Activated gamma-delta T cell (primary cell): ENCODE measurements around the gene FCN2.
"Not testable (repeated sequence)": the region's sequence is repeated elsewhere in the genome, so short reads cannot be mapped to it uniquely, and the experiment has no call there.

Source experiments
- DNase-seq: peaks from one replicate; lab custom pipeline; 2025; lab: John Stamatoyannopoulos, UW

FCN2 gene

DNA sequence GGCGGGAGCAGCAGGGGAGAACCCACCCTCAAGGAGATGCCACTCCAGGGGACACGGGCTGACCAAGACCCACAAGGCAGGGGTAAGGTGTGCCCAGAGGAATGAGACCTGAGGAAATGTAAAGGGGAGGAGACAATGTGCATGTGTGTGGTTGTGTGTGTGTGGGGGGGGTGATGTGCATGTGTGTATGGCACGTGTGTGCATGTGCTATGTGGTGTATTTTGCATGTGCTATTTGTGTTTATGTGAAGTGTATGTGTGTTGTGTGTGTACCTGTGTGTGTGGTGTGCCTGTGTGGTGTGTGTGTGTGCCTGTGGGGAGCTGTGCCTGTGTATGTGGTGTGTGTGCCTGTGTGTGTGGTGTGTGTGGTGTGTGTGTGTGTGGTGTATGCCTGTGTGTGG, 33.5 kb upstream of the FCN2 start:
- DNase-seq, result no peak

DNA sequence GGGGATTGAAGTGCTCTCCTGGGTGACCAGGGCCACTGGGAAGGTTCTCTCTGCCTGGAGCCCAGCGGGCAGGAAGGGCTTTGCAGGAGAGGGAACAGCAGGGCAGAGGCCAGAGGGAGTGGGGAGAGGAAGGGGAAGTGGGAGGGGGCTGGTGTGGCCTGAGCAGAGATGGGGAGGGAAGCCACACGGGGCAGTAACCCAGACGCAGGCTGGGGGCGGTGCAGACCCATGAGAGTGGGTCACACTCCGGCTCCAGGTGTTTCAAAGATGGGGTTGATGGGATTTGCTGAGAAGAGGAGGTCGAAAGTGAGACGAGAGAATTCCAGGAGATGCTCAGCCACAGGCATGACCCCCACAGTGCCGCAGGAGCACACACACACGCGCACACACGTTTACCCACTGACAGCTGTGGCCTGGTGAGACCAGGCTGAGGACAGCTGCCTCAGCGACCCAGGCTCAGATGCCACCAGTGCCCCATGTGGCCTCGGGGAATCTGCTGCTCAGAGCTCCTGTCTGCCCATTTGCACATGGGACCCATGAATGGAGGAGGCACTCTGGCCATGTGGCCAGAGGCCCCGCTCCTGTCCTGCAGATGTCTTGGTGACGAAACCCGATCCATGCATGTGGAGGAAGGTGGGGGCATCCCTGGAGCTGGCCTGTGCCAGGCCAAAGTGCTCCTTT, 32.7 kb upstream of the FCN2 start:
- no peak for DNase-seq

DNA sequence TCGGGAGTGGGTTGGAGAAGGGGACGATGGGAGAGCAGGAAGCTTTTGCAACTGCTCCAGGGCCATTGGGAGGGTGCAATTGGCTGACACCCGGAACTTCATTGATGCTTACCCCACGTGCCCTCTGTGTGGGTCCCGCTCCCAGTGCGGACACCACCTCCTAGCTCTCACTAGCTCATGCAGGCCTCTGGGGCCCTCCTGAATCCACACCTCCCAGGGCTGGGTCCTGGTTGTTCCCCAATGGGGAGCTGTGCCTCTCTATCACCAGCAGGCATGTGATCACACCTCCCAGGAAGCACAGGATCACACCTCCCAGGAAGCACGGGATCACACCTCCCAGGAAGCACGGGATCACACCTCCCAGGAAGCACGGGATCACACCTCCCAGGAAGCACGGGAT, 32.1 kb upstream of the FCN2 start:
- DNase-seq, result no peak

DNA sequence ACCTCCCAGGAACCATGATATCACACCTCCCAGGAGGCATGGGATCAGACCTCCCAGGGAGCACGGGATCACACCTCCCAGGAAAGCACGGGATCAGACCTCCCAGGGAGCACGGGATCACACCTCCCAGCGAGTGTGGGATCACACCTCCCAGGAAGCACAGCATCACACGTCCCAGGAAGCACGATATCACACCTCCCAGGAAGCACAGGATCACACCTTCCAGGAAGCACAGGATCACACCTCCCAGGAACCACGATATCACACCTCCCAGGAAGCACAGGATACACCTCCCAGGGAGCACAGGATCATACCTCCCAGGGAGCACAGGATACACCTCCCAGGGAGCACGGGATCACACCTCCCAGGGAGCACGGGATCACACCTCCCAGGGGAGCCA, 30.0 kb upstream of the FCN2 start:
- no peak for DNase-seq

DNA sequence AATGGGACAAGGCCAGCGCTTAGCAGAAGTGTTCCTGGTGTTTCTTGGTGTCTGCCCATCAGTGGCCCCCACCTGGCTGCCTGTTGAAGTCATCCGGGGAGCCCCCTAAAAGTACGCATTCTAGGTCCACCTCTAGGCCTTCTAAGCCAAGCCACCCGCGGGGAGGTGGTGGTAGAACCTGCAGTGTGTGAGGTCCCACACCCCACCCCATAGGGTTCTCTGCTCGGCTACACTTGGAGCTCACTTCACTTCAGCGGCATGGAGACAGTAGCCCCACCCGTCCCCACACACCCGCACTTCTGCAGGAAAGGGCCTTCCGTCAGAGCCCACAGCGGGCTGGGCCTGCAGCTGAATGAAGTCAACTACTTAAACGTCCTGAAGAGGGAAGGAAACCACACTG, 29.6 kb upstream of the FCN2 start:
- DNase-seq, result no peak

DNA sequence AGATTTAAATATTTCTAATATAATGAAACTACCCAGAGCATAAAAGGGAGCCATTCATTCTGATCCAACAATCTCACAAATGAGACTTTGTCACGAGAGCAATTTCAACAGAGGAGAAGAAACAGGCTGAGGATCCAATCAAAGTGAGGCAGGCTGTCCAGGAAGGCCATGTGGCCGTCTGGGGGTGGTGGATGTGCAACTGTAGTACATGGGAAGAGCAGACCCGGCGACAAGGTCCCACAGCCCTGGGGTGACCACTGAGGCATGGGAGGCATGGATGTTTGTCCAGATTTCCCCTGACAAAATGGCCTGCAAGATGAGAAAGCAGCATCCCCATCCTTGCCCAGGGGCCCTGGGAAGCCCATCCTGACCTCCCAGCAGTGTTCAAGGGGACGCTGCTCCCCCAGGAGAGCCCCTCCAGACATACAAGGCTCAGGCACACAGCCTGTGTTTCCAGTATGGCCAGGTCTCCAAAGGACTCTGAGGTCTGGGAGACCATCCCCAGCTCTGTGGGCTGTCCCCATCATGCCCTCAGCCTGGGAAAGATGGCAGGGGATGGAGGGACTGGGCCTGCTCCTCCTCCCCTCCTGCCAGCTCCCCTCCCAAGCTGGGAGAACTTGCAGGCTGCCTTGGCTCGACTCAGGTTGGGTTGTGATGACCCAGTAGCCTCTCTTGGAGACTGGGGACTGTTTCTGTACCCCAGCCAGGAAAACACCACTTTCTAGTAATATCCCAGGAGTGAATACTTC, 27.5 kb upstream of the FCN2 start:
- no peak for DNase-seq

DNA sequence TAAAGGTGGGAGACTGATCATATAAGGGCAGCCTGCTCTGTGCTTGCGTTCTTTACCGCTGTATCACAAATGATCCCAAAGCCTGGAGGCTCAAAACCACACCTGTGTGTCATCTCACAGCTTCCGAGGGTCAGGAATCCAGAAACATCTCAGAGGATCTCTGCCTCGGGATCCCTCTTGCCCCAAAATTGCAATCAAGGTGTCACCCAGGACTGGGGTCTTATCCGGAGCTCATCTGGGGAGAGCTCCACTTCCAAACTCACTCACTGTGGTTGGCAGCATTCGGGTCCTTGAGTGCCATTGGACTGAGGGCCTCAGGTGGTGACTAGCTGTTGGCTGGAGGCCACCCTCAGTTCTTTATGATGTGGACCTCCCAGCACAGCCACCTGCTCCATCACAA, 26.7 kb upstream of the FCN2 start:
- DNase-seq, result no peak

DNA sequence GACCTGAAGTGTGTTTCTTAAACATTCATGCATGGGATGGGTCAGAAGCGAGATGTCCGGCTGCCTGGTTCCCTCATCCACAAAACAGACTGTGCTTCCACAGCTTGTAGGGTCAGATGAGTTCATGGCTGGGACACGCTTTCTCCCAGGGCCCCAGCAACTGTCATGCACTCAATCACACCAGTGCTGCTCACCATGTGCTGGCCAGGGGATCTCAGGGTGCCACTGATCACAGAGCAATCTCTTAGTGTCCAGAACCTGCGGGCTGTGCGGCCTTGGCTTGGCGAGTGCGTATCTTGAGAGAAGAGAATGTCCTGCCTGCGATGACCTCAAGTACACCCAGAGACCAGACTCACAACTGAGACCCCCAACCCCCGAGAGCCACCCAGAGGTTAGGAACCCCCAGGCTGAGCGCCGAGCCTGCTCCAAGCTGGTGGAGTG, 26.0 kb upstream of the FCN2 start:
- DNase-seq, result no peak

DNA sequence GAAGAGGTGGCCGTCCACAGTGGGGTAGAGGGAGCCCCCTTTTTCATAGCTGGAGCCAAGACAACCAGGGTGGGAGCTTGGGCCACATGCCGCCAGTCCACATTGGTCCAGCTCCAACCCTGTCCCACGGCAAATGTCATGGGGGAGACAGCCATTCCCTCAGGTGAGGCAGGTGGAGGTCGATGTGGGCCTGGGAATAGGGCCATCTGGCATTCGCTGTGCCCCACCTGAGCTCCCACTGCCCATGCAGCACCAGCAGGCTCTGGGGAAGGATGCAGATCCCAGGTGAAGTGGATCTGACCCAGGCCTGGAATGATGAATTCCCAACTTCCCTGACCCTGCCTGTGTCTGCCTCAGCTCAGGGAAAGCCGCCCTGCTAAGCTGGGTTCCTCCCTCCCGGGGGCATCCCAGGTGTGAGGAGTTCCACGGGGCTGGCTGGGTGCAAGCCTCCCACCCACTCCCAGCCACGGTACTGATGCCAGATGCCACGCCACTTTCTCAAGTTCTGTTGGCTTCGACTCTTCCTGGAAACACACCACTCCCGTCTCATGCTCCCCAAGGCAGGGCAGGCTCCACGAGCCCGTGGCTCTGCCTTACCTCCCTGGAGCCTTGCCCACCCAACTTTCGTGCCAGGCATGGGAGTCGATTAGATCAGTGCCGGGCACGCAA, 25.2 kb upstream of the FCN2 start:
- DNase-seq, result no peak

DNA sequence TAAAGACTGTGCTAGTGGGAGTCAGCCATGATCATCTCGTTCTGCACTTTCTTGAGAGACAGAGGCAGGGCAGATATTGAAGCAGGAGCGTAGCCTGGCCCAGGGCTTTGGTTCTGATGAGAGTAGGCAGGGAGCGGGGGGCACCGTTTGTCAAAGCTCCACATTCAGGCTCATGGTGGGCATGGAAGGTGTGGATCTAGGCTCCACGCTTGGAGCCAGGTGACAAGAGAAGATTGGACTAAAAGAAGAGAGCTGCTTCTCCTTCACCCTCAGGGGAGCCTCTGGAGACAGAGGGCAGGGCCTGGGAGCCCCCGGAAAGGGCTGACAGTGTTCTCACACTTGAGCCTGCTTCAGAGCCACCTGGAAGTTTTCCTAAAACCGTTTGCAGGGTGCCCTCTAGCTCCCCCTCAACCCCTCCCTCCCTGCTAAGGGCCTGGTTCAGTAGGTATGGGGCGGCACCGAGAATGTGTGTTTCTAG, 24.7 kb upstream of the FCN2 start:
- DNase-seq, result no peak

DNA sequence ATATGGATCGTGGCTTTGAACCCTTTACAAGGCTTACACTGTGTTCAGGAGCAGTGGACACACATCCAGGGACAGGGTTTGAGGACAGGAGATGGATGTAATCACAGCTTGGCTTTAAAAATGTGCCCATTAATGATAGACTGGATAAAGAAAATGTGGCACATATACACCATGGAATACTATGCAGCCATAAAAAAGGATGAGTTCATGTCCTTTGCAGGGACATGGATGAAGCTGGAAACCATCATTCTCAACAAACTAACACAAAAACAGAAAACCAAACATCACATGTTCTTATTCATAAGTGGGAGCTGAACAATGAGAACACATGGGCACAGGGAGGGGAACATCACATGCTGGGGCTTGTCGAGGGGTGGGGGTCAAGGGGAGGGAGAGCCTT, 23.2 kb upstream of the FCN2 start:
- not testable (repeated sequence) for DNase-seq

DNA sequence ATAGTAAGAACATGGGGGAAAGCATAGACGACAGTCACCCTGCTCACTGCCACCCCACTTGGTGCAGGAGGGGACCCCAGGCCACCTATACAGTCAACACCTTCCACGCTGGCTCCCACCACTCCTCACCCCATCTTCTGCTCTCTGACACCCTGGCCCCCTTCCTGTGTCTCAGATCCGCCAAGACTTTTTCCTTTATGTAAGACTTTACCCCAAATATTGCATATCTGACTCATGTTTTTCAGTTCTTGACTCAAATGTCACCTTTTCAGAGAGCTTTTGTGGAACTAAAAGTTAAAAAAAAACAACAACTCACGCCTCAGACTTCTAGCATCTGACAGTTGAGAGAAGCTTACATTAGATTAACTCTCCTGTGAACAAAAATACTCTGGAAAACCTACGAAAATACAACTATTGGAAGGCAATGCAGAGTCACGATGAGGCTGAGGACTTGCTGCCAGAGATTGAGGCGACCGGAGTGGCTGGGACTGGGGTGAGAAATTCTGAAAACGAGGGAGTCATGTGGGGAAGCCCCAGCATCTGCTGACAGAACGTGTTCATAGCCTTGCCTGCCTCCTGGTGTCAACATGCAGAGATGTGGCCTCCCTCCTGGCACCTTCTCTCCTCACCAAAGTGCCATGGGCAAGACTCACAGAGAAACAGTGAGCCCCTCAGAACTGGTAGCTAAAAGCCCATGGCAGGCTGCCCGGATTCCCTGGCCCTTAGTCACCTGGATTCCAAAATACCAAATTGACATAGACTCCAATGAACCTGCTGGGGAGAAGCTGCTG, 22.4 kb upstream of the FCN2 start:
- no peak for DNase-seq

DNA sequence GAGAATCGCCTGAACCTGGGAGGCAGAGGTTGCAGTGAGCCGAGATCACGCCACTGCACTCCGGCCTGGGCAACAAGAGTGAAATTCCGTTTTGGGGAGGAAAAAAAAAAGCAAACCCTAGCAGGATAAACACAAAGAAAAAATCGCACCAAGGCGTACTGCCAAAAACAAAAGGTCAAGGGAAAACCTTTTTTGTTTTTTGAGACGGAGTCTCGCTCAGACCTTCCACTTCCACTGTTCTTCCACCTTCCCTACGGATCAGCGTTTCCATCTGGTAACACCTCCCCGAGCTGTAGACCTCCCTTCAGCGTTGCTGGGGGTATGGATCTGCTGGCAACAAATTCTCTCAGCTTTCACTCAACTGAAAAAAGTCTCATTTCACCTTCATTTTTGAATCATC, 20.1 kb upstream of the FCN2 start:
- no peak for DNase-seq

DNA sequence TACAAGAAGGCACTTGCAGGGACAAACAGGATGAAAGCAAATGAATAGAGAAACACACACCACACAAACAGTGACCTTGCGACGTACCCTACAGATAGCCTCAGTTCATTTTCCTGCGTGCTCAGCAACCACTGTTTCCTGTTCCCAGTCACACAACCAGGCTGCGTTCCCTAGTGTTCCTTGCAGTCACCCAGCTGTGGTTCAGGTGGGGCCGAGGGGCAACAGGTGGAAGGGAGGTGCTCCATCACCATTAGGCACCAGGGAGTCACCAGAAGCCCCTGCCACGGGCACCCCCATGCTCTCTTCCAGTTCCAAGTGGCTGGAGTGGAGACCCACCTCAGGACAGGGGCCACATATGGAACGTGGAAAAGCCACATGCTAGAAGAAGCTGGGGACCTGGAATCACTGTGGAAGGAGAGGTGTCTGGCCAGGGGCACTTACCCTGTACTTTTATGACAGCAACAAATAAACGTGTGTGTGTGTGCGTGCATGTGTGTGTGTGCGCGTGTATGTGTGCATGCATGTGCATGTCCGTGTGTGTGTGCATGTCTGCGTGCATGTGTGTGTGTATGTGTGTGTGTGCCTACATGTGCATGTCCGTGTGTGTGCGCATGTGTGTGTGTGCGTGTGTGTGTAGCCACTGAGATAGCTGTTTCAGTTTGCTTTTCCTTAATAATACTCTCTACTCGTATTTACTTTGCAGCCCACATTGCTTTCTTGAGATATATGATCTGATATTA, 18.8 kb upstream of the FCN2 start:
- DNase-seq, result no peak

DNA sequence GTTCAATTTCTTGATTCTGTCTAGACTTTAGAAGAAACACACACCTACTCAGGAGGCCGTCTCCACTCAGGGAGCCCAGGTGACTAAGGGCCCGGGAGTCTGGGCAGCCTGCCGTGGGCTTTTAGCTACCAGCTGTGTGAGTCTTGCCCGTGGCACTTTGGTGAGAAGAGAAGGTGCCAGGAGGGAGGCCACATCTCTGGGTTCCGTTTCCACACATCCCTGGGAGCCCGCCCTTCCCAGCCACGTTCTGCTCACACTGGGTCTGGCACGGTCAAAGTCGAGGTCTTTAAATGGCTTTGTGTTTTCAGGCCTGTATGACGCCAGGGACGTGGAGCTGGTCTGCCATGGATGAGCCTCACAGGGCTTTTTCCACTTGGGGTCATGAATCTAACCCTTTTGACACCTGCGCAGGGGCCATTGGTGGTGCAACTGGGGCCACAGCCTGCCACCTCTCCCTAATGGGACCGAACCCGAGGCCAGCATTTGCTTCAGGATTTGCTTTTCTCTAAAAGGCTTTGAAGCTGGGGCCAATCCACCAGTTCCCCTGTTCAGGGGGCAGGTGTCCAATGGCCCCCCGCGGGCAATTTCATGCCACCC, 17.2 kb upstream of the FCN2 start:
- DNase-seq, result no peak

DNA sequence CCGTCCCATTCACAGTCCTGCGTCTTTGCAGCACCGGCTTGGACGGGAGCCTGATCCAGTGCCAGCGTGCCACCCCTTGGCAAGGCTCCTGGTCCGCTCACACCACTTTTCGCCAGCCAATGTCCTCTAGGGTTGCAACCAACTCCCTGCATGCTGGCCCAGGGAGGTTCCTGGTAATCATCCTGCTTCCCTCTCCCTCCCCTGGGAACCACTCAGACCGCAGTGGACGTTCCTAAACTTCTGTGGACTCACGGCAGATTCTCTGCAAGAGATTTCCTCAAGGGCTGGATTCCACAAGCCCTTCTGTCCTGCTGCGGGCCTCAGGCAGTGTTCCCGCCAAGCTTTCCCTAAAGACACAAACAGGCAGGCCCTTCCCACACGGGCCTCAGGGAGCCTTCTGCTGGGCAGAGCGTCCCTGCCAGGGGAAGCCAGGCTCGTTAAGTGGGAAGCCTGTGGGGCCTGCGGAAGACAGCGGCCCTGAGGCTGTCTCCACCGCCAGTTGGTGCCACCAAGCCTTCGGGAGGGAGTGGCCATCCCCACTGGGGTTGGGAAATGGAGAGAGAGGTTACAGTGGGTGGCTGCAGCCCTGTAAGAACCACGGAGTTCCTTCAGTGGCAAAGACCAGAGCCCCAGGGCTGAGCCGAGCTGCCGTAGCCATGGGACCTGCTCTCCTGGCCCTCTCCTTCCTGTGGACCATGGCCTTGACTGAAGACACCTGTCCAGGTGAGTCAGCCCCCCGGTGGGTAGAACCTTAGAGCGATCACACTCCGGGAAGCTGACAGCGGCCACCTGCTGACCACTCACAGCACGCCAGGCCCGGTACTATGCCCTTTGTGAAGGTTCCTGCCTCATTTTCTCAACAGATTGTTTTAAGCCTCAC, 16.4 kb upstream of the FCN2 start:
- no peak for DNase-seq

DNA sequence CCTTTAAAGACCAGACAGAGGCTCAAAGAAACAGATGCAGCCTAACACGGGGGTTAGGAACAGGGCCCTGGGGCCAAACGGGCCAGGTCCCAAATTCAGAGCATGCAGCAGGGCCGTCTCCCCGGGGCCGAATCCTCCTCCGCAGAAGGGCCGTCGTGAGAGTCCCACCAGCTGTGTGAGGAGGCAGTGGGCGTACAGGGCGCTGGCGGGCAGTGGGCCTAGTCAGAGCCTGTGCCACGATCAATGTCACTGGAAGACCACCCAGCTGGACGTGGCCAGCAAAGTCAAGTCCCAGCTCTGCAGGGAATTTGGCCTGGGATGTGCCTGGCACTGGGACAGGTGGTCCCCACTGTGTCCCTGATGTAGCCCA, 15.8 kb upstream of the FCN2 start:
- DNase-seq, result no peak

DNA sequence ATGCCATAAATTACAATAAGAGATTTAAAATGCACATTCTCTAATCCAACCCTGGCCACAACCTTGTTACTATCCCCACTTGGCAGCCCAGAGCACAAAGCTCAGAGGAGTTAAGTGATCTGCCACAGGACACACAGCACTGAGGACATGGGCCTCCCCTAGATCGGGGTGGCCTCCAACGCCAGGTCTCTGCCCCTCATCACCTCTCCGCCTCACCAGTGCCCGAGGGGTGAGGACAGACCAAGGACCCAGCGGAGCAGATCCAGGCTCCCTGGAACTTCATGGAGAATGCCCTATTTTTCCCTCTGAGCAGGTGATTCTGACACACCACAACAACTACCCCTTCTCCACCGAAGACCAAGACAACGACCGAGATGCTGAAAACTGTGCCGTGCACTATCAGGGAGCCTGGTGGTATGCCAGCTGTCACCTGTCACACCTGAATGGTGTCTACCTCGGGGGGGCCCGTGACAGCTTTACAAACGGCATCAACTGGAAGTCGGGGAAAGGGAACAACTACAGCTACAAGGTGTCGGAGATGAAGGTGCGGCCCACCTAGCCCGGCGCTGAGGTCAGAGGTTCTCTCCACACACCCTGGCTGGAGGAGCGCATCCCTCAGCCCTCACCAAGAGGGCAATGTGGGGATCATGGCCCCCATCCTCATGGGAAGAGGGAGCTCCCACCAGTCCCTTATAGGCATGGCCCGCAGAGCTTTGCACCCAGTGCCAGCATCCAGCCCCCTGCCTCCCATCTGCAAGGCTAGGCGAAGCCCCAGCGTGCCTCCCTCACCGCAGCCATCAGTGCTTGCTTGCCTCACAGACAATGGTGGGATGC, 12.5 kb upstream of the FCN2 start:
- no peak for DNase-seq
